Mucosa of descending colon (tissue), 3 donors: ENCODE results near the gene SULT1A2. TPM values are rescaled to one million over a fixed set of nuclear protein-coding genes. Genes with fewer than 3 reads are reported as not detected.

Source experiments
- ATAC-seq: fragments of 200-7000 bp; cut with Tn5 transposase; one replicate; pipeline ENCODE4 v1.9.1; 2020; ENCODE audit warnings: mild to moderate bottlenecking, moderate library complexity
- DNase-seq, 3 donors: peaks; one replicate each; pipeline ENCODE4 v3.0.0-alpha.2; 2020
- H3K36me3 ChIP-seq: fragments of 200-600 bp; one replicate; pipeline ENCODE4 v1.8.0; 2021; ENCODE audit warnings: low read depth, mild to moderate bottlenecking
- H3K4me1 ChIP-seq: fragments of 200-600 bp; one replicate; pipeline ENCODE4 v1.8.0; 2021; ENCODE audit warnings: low read depth, mild to moderate bottlenecking
- H3K4me3 ChIP-seq: fragments of 200-600 bp; one replicate; pipeline ENCODE4 v1.8.0; 2021; ENCODE audit warnings: mild to moderate bottlenecking
- H3K9me3 ChIP-seq: fragments of 200-600 bp; one replicate; pipeline ENCODE4 v1.8.0; 2021; ENCODE audit warnings: mild to moderate bottlenecking
- intact Hi-C, 2 donors: fragments of 100-400 bp; cut with DNase I in 1 of 2; cut with micrococcal nuclease in 1 of 2; formaldehyde crosslinking; loops; one replicate each; pipeline versions ENCODE4 v1.11.0 to v1.11.1; 2022; cut with DNase I, micrococcal nuclease
- total RNA-seq, 3 donors: library from RNA; stranded (reverse); fragmentation: NEBNext Ultra II Directional in 2 of 3; extraction: Animal tissue kit (Norgen Biotek cat#: 25700) in 2 of 3; gene quantifications; one replicate each; pipeline versions ENCODE4 v1.2.1 to v1.2.4, GENCODE V29; 2021 to 2023
- TF ChIP-seq, protein P1 (sequence below): fragments of 200-600 bp; IDR thresholded peaks from one replicate; pipeline ENCODE4 v1.8.0; 2022; ENCODE audit warnings: antibody characterized with exemption, mild to moderate bottlenecking
- donor health status: DM: no; HTN: no; CAD: no; lungs with moderate emphysema.
- donor health status: DM: no; HTN: no; CAD: no.
- donor health status: DM: no; HTN: yes; CAD: no.

Gene SULT1A2
- total RNA-seq, 3 donors from 2014 or later = 17.2 to 46.8 (median 44.3) TPM

DNA sequence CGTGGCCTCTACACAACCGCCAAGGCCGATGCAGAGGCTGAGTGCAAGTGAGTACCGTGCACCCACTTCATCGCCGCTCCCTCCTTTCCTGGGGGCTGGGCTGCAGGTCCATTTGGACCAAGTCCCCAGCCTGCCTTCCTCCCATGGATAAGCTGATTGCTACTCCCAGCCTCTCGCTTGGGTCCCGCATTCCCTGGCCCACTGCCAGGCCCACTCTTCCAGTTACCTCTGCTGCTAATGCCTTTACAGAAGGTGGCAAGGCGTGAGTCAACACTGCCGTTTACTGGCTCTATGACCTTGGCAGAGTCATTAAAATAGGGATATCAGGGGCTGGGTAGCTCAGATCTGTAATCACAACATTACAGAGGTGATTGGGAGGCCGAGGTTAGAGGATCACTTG is 11.2 kb downstream of the SULT1A2 start:
- intact Hi-C loops = no loop called here
- ATAC-seq (peak; percentile 90), DNase-seq (peak; percentile 67 to 76 (median 75))
- TF ChIP-seq, protein P1, sequence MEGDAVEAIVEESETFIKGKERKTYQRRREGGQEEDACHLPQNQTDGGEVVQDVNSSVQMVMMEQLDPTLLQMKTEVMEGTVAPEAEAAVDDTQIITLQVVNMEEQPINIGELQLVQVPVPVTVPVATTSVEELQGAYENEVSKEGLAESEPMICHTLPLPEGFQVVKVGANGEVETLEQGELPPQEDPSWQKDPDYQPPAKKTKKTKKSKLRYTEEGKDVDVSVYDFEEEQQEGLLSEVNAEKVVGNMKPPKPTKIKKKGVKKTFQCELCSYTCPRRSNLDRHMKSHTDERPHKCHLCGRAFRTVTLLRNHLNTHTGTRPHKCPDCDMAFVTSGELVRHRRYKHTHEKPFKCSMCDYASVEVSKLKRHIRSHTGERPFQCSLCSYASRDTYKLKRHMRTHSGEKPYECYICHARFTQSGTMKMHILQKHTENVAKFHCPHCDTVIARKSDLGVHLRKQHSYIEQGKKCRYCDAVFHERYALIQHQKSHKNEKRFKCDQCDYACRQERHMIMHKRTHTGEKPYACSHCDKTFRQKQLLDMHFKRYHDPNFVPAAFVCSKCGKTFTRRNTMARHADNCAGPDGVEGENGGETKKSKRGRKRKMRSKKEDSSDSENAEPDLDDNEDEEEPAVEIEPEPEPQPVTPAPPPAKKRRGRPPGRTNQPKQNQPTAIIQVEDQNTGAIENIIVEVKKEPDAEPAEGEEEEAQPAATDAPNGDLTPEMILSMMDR = no peak
- Histone ChIP-seq H3K4me1 (no peaks in the 10 kb centered on the region), H3K36me3 (peaks cover 8% of the 10 kb centered on the region), H3K9me3 (no peaks in the 10 kb centered on the region), H3K4me3 (no peak overlapping the region)

GRCh38 chr16:28580726-28581315 is 16.0 kb downstream of the SULT1A2 start:
- DNase-seq = no peak
- Histone ChIP-seq H3K4me1 (peaks cover 4% of the 10 kb centered on the region), H3K4me3 (no peak overlapping the region), H3K36me3 (no peaks in the 10 kb centered on the region), H3K9me3 (no peaks in the 10 kb centered on the region)
- TF ChIP-seq, protein P1 = no peak
- ATAC-seq = no peak
- intact Hi-C loops = no loop called here

DNA sequence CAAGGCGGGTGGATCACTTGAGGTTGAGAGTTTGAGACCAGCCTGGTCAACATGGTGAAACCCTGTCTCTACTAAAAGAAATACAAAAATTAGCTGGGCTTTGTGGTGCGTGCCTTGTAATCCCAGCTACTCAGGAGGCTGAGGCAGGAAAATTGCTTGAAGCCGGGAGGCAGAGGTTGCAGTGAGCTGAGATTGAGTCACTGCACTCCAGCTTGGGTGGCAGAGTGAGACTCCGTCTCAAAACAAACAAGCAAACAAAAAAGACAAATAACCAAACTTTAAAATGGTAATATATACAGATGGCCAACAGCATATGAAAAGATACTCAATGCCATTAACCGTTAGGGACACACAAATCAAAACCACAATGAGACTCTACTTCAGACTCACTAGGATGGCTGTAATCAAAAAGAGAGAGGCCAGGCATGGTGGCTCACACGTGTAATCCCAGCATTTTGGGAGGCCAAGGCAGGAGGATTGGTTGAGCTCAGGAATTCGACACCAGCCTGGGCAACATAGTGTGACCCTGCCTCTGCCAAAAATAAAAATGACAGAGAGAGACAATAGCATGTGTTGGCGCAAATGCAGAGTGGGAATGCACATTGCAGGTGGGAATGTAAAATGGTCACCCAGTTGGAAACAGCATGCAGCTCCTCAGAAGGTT is 21.3 kb downstream of the SULT1A2 start:
- Histone ChIP-seq H3K4me3 (no peak overlapping the region), H3K9me3 (no peaks in the 10 kb centered on the region), H3K36me3 (no peaks in the 10 kb centered on the region), H3K4me1 (peaks cover 4% of the 10 kb centered on the region)
- DNase-seq (no peak), ATAC-seq (no peak)
- TF ChIP-seq, protein P1 = no peak
- intact Hi-C loops = no loop called here

DNA sequence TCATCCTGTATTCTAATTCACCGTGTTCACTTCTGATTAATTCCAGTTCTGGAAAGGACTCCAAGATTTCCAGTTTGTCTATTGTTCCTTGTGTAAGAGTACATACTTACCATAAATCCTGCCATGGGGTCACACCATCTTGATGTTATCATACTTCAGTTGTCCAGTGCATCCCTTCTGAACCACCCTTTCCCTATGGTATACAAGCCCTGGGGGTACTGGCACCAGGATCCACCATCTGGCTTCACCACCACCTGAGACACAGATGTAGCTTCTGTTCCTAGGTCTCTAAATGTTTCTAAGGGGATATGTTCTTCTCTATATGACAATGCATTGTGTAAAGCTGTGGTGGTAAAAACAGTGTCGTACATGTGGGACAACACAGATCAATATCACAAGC is 21.9 kb downstream of the SULT1A2 start:
- TF ChIP-seq, protein P1 = no peak
- Histone ChIP-seq H3K4me3 (no peak overlapping the region), H3K9me3 (no peaks in the 10 kb centered on the region), H3K4me1 (peaks cover 4% of the 10 kb centered on the region), H3K36me3 (no peaks in the 10 kb centered on the region)
- ATAC-seq = no peak
- DNase-seq = no peak
- intact Hi-C loops = no loop called here

DNA sequence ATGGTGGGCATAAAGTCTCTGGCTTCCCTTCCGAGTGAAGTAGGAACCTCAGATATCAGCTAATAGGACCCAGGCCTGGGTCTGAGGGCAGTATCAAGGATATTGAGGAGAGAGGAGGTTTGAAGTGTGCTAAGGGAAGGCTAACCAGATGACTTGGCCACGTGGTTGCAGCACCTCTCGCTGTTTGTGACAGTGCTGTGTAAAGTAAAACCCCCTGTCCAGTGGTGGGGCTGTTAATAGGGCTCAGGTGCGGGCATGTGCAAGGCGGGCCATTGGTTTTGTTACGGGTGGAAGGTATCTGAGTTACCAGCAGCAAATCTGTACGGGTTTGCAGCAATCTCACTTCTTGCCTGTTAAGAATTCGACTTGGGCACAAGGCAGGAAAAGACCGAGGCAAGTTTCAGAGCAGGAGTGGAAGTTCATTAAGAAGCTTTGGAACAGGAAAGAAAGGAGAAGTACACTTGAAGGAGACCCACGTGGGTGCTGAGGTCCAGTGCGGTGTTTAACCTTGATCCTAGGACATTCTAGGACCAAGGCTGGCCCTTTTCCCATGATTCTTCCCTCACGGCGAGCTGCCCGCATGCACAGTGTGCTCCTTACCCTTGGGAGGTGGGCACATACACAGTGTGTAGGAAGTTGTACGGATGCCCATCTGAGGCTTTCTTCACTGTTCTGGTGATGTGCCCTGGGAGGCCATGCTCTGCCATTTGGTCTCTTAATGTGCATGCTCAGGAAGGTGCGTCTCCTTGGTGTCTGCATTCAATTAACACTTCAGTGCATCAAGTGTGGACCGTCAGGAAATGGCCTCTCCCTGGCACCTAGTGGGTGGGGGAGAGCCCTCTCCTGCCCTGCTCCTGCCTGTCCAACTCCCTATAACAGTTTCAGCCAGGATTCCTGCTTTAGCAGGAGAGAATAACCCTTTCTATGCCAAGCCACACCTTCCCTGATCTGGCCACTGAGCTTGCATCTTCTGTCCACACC is 22.8 kb downstream of the SULT1A2 start:
- Histone ChIP-seq H3K36me3 (no peaks in the 10 kb centered on the region), H3K9me3 (no peaks in the 10 kb centered on the region), H3K4me3 (no peak overlapping the region), H3K4me1 (no peaks in the 10 kb centered on the region)
- TF ChIP-seq, protein P1 = no peak
- intact Hi-C loops = no loop called here
- DNase-seq = no peak
- no peak for ATAC-seq
